Endometrial microvascular endothelial cells (primary cell): ENCODE results near the gene CLOCK. TPM values are rescaled to one million over a fixed set of nuclear protein-coding genes. Genes with fewer than 3 reads are reported as not detected.

ENCODE experiments used
- in situ Hi-C: cut with HindIII; loops from 2 replicates; pipeline ENCODE4 v1.10.0; 2017; ENCODE audit warnings: low sequenced_read_pairs, low pct_unique_long_range_greater_than_20kb; ENCODE audit errors: inconsistent ontology term
- total RNA-seq: library from RNA; depleted of rRNA; stranded (reverse); fragments of >200 nt; gene quantifications from one replicate; pipeline ENCODE4 v1.2.3, GENCODE V29; 2015; ENCODE audit errors: inconsistent ontology term

Gene CLOCK
- total RNA-seq, 1 donor from 2014 or later: 21.7 TPM

- in situ Hi-C loops: no loop called here
Measured at GRCh38 chr4:55500072-55500471, 46.6 kb downstream of the CLOCK start.

- in situ Hi-C loops: no loop called here
Measured at GRCh38 chr4:55499495-55499894, 47.2 kb downstream of the CLOCK start.

GRCh38 chr4:55498051-55498450, 48.7 kb downstream of the CLOCK start:
- in situ Hi-C loops: no loop called here

- in situ Hi-C loops: no loop called here
Measured at GRCh38 chr4:55491486-55491885, 55.2 kb downstream of the CLOCK start.

- in situ Hi-C loops: no loop called here
Measured at GRCh38 chr4:55488716-55489115, 58.0 kb downstream of the CLOCK start.

GRCh38 chr4:55485821-55486220, 60.9 kb downstream of the CLOCK start:
- in situ Hi-C loops: no loop called here

GRCh38 chr4:55483315-55483714, 63.4 kb downstream of the CLOCK start:
- in situ Hi-C loops: no loop called here

GRCh38 chr4:55475394-55476243, 71.1 kb downstream of the CLOCK start:
- in situ Hi-C loops: no loop called here

GRCh38 chr4:55469979-55470378, 76.7 kb downstream of the CLOCK start:
- in situ Hi-C loops: no loop called here

GRCh38 chr4:55468724-55469123, 78.0 kb downstream of the CLOCK start:
- in situ Hi-C loops: no loop called here

GRCh38 chr4:55466001-55466400, 80.7 kb downstream of the CLOCK start:
- in situ Hi-C loops: no loop called here

GRCh38 chr4:55458611-55459010, 88.1 kb downstream of the CLOCK start:
- in situ Hi-C loops: no loop called here

- in situ Hi-C loops: no loop called here
Measured at GRCh38 chr4:55458164-55458563, 88.5 kb downstream of the CLOCK start.

GRCh38 chr4:55450566-55450965, 96.1 kb downstream of the CLOCK start:
- in situ Hi-C loops: no loop called here

GRCh38 chr4:55447831-55448230, 98.9 kb downstream of the CLOCK start:
- in situ Hi-C loops: no loop called here

- in situ Hi-C loops: no loop called here
Measured at GRCh38 chr4:55447108-55447708, 99.5 kb downstream of the CLOCK start.

GRCh38 chr4:55446578-55446922, 100.2 kb downstream of the CLOCK start:
- in situ Hi-C loops: no loop called here

- in situ Hi-C loops: no loop called here
Measured at GRCh38 chr4:55445921-55446577, 100.7 kb downstream of the CLOCK start.

- in situ Hi-C loops: no loop called here
Measured at GRCh38 chr4:55444827-55445226, 101.9 kb downstream of the CLOCK start.

- in situ Hi-C loops: no loop called here
Measured at GRCh38 chr4:55442541-55442940, 104.2 kb downstream of the CLOCK start.
